NK-92 (cell line): Measurements from ENCODE around the gene IL11.

Experiments
- DNase-seq: peaks from one replicate; lab custom pipeline; 2025; ENCODE audit not compliant: unreplicated experiment; lab: John Stamatoyannopoulos, UW

IL11 gene

GRCh38 chr19:55391191-55391670, 21.0 kb upstream of the IL11 start:
- DNase-seq, result no peak

GRCh38 chr19:55390461-55390880, 20.2 kb upstream of the IL11 start:
- DNase-seq, result no peak

GRCh38 chr19:55389386-55390317, 19.4 kb upstream of the IL11 start:
- no peak for DNase-seq

GRCh38 chr19:55387736-55388497, 17.7 kb upstream of the IL11 start:
- no peak for DNase-seq

GRCh38 chr19:55386493-55386971, 16.3 kb upstream of the IL11 start:
- no peak for DNase-seq

- DNase-seq, result peak; percentile 89
Observed at GRCh38 chr19:55385724-55386492, 15.6 kb upstream of the IL11 start, which contains the start of gene RPL28. Gene RPL28 (plus strand): TSS chr19:55385932. CDS start chr19:55386358, 426 bp downstream.

- peak; percentile 65 for DNase-seq
Observed at GRCh38 chr19:55384920-55385723, 14.9 kb upstream of the IL11 start.

- DNase-seq, result no peak
Observed at GRCh38 chr19:55384131-55384919, 14.1 kb upstream of the IL11 start, which contains the start of gene TMEM238. Gene TMEM238 (minus strand): TSS chr19:55384292. CDS start chr19:55384259, 33 bp downstream.

- no peak for DNase-seq
Observed at GRCh38 chr19:55383279-55384130, 13.2 kb upstream of the IL11 start.

GRCh38 chr19:55382522-55383054, 12.3 kb upstream of the IL11 start:
- no peak for DNase-seq

GRCh38 chr19:55382013-55382412, 11.8 kb upstream of the IL11 start:
- no peak for DNase-seq

GRCh38 chr19:55379174-55379573, 8.9 kb upstream of the IL11 start:
- DNase-seq, result no peak

GRCh38 chr19:55377356-55378131, 7.3 kb upstream of the IL11 start:
- DNase-seq, result no peak

GRCh38 chr19:55376241-55376933, 6.1 kb upstream of the IL11 start, which contains the start of gene TMEM190:
Gene TMEM190 (plus strand): TSS chr19:55376826. CDS start chr19:55376854, 28 bp downstream.
- DNase-seq, result no peak

GRCh38 chr19:55373993-55374757, 3.9 kb upstream of the IL11 start:
- DNase-seq, result no peak
